ENCODE results near the gene PSMD1. TPM values are rescaled to one million over a fixed set of nuclear protein-coding genes. Genes with fewer than 3 reads are reported as not detected.

PSMD1 gene
- total RNA-seq, 1 donor from 2014 or later, result 87.3 TPM

GRCh38 chr2:231028889-231029288 lies 27.8 kb upstream of the PSMD1 start:
- DNase-seq (ENCODE audit: low read depth), result no peak
- no peak overlapping the region for H3K4me3 ChIP-seq (ENCODE audit: low read depth, low read length)
- TF ChIP-seq CTCF (conservative IDR thresholded peaks at IDR 0.05; ENCODE audit: low read depth, low read length), result no peak

GRCh38 chr2:231029563-231029962 lies 27.1 kb upstream of the PSMD1 start:
- TF ChIP-seq CTCF (conservative IDR thresholded peaks at IDR 0.05; ENCODE audit: low read depth, low read length), result no peak

GRCh38 chr2:231030725-231031124 lies 25.9 kb upstream of the PSMD1 start:
- H3K4me3 ChIP-seq (ENCODE audit: low read depth, low read length), result no peak overlapping the region
- no peak for DNase-seq (ENCODE audit: low read depth)
- no peak for TF ChIP-seq CTCF (conservative IDR thresholded peaks at IDR 0.05; ENCODE audit: low read depth, low read length)

More at GRCh38 chr2:231029563-231029962, 27.1 kb upstream of the PSMD1 start:
- H3K4me3 ChIP-seq (ENCODE audit: low read depth, low read length), result no peak overlapping the region
- no peak for DNase-seq (ENCODE audit: low read depth)

- DNase-seq (ENCODE audit: low read depth), result no peak
- no peak overlapping the region for H3K4me3 ChIP-seq (ENCODE audit: low read depth, low read length)
- no peak for TF ChIP-seq CTCF (conservative IDR thresholded peaks at IDR 0.05; ENCODE audit: low read depth, low read length)
Measured at GRCh38 chr2:231032575-231033140, 24.0 kb upstream of the PSMD1 start.

- no peak overlapping the region for H3K4me3 ChIP-seq (ENCODE audit: low read depth, low read length)
- no peak for DNase-seq (ENCODE audit: low read depth)
- no peak for TF ChIP-seq CTCF (conservative IDR thresholded peaks at IDR 0.05; ENCODE audit: low read depth, low read length)
Measured at GRCh38 chr2:231033147-231034132, 23.2 kb upstream of the PSMD1 start.

- no peak overlapping the region for H3K4me3 ChIP-seq (ENCODE audit: low read depth, low read length)
- no peak for DNase-seq (ENCODE audit: low read depth)
- no peak for TF ChIP-seq CTCF (conservative IDR thresholded peaks at IDR 0.05; ENCODE audit: low read depth, low read length)
Measured at GRCh38 chr2:231034291-231034882, 22.3 kb upstream of the PSMD1 start.

All from epithelial cell of proximal tubule (primary cell).